Mucosa of rectum (tissue), 2 donors: ENCODE data around the gene CTNNB1.
A peak's percentile ranks its signal among the peaks of the same experiment; 100 is the strongest.

Experiments
- H3K27ac ChIP-seq, 2 donors: one replicate each; pipeline ENCODE4 v1.7.0; 2013; ENCODE audit warnings: inconsistent platforms in 2 of 2, low read depth in 2 of 2, low read length in 2 of 2
- H3K27me3 ChIP-seq, 2 donors: one replicate each; pipeline ENCODE4 v1.7.0; 2013; ENCODE audit warnings: low read length in 2 of 2; ENCODE audit not compliant: control insufficient read depth in 2 of 2, insufficient read depth in 2 of 2
- H3K36me3 ChIP-seq, 2 donors: one replicate each; pipeline ENCODE4 v1.7.0; 2013; ENCODE audit warnings: low read length in 2 of 2; ENCODE audit not compliant: control insufficient read depth in 2 of 2, insufficient read depth in 2 of 2
- H3K4me1 ChIP-seq, 2 donors: one replicate each; pipeline ENCODE4 v1.7.0; 2013; ENCODE audit warnings: low read length in 2 of 2, mild to moderate bottlenecking in 1 of 2; ENCODE audit not compliant: control insufficient read depth in 2 of 2, insufficient read depth in 2 of 2
- H3K4me3 ChIP-seq, 2 donors: one replicate each; pipeline ENCODE4 v1.7.0; 2013; ENCODE audit warnings: low read length in 2 of 2
- H3K9ac ChIP-seq, 2 donors: one replicate each; pipeline ENCODE4 v1.7.0; 2013; ENCODE audit warnings: low read length in 2 of 2, low read depth in 1 of 2, mild to moderate bottlenecking in 1 of 2
- H3K9me3 ChIP-seq, 2 donors: one replicate each; pipeline ENCODE4 v1.7.0; 2013; ENCODE audit warnings: low read length in 2 of 2; ENCODE audit not compliant: control insufficient read depth in 2 of 2
- donor health status: healthy.
- donor health status: Normal muscosa, but diverticular disease.

CTNNB1 gene

DNA sequence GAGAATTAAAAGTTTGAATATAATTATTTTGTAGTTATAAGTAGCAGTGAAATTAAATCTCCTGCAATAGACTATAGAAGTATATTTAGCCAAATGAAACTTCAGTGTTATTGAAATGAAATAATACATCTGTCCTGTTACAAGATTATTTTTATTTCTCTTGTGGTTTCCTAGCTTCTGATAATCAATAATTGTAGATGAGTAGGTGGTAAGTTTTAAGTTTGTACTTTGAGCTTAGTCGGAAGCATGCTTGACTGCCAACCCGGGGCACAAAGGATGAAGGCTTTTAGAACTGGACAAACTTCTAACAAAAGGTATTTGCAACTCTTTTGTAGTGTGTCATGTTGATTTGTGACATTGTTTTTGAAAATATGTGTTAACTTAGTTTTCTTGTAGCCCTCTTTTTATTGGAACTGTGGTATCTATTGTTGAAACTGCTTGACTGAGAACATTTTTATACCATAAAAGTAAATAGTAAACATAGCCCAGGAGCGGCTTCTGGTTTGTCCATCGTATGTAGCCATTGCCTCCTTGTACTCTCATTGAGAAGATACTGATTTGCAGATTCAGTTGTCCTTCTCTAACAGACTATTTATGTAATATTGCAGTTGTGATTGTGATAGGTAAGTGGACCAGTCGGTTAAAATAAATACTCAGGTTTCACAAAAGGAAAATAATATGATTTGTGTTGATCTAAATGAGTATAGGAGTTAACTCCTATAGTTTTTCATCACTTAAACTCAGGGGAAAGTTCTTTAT, 2.9 kb downstream of the CTNNB1 start:
- Histone ChIP-seq H3K36me3 (no peaks in the 10 kb centered on the region), H3K9ac (peak overlapping the region in 1 of 2 donors; percentile 73), H3K27me3 (no peaks in the 10 kb centered on the region), H3K4me1 (peaks cover 21 to 27% of the 10 kb centered on the region in 2 donors), H3K9me3 (no peaks in the 10 kb centered on the region), H3K27ac (no peak overlapping the region), H3K4me3 (peak overlapping the region; percentile 97 to 99)

DNA sequence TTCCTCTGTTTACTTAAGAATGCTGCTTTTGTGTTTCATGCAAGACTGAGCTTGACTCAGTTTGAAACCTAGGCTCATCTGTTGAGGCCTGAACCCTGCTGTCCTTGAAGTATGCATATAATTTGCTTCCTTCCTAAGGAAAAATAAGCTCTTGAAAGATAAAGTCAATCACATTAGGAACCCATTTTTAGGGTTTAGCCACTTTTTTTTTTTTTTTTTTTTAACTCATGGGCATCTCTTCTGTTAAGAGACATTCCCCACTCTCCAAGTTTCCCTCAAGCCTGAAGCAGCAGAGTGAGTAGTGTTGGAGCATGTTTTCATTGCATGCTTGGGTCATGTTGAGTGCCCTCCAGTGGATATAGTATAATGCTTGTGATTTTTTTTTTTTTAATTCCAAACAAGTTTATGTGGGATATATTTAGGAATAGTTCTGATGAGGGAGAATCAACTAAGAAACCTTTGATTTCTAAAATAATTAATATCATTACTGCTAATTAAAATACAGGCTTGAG, 3.6 kb downstream of the CTNNB1 start:
- no peaks in the 10 kb centered on the region for H3K9me3 ChIP-seq
- peaks cover 21 to 31% of the 10 kb centered on the region in 2 donors for H3K4me1 ChIP-seq
- H3K4me3 ChIP-seq = peak overlapping the region in 1 of 2 donors; percentile 97
- H3K27me3 ChIP-seq = no peaks in the 10 kb centered on the region
- H3K36me3 ChIP-seq = no peaks in the 10 kb centered on the region
- H3K9ac ChIP-seq = peak overlapping the region in 1 of 2 donors; percentile 20
- no peak overlapping the region for H3K27ac ChIP-seq

DNA sequence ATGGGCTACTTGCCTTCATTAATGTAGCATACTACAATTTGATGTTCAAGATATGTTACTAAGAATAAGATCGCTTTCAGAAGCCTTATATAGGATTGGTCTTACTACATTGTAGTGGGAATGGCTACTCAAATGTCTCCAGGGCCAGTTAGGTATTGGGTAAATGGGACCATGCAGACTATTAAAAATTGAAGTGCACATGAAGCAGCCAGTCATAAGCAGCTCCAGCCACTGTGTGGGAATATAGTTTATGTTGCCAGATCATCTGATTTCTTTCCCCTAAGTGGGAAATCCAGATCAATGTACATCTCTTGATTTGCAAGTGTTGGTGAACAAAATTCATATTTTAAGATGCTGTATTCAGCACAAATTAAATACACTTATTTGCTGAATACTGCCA, 5.1 kb downstream of the CTNNB1 start:
- no peaks in the 10 kb centered on the region for H3K36me3 ChIP-seq
- H3K27me3 ChIP-seq = no peaks in the 10 kb centered on the region
- no peaks in the 10 kb centered on the region for H3K9me3 ChIP-seq
- peaks cover 18 to 31% of the 10 kb centered on the region in 2 donors for H3K4me1 ChIP-seq
- H3K9ac ChIP-seq = no peak overlapping the region
- peak overlapping the region in 1 of 2 donors; percentile 13 for H3K4me3 ChIP-seq
- H3K27ac ChIP-seq = no peak overlapping the region

DNA sequence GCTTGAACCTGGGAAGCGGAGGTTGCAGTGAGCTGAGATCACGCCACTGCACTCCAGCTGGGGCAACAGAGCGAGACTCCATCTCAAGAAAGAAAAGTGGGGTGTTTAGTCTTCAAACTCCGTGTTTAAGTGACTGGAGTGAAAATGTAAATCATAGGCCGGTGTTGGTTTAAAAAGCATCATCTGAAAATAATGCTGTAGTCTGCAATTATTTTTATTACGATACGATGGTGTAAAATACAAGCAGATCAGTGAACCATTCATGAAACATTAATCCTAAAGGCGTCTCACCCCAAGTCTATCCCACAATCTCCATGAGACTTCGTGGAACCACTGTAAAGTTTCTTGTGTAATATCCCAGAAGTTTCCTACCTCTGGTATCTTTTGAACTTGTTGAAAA, 6.3 kb downstream of the CTNNB1 start:
- Histone ChIP-seq H3K9me3 (no peaks in the 10 kb centered on the region), H3K27me3 (no peaks in the 10 kb centered on the region), H3K4me3 (no peak overlapping the region), H3K27ac (no peak overlapping the region), H3K4me1 (peaks cover 18 to 31% of the 10 kb centered on the region in 2 donors), H3K36me3 (no peaks in the 10 kb centered on the region), H3K9ac (no peak overlapping the region)

DNA sequence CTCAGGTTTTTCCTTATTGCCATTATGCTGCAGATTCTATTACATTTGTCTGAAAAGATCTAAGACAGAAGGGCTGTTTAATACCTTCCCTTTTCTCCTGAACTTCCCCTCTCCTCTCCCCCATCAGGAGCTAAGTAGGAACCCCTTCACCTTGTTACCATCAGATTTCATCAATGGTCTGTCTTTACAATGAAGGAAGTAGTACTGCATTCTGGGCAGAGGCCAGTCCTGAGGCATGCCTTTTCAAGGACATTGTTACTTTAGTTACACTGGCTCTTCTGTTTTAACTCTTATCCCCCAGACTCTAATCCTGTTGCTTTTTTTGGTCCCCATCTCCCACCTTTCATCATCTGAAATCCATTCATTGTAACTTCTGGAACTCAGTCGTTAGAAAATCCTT, 8.1 kb downstream of the CTNNB1 start:
- no peaks in the 10 kb centered on the region for H3K27me3 ChIP-seq
- no peak overlapping the region for H3K27ac ChIP-seq
- no peak overlapping the region for H3K9ac ChIP-seq
- H3K36me3 ChIP-seq = no peaks in the 10 kb centered on the region
- H3K9me3 ChIP-seq = no peaks in the 10 kb centered on the region
- H3K4me3 ChIP-seq = no peak overlapping the region
- H3K4me1 ChIP-seq = peaks cover 9 to 17% of the 10 kb centered on the region in 2 donors

DNA sequence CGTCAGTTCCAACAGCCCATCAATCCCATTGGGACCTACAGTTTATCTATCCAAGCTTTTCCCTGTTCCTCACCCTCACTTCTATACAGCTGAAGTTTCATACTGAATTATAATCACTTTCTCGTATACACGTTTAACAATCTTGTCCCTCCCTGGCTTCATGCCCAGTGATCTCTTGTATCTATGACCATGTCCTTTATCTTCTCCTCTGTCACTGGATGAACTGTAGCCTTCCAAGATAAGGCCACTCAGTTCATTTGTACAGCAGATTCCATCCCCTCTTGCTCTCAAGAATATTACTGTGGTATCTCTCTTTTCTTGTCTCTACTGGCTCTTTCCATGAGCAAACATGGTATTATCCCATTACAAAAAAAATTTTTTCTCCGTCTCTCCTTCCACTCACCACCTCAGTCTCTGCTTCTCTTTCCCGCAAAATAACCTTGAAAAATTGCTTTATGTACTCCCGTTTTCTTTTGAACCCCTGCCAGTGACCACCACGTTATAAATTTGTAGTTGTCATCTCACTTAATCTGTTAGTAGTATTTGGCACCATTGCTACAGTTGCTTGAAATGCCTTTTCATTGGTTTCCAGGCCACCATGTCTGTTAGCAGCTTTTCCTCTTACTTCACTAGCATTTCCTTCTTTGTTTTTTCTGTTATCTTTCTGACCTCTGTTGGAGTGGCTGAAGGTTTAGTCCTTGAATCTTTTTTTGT, 9.4 kb downstream of the CTNNB1 start:
- Histone ChIP-seq H3K27me3 (no peaks in the 10 kb centered on the region), H3K27ac (no peak overlapping the region), H3K9me3 (no peaks in the 10 kb centered on the region), H3K36me3 (no peaks in the 10 kb centered on the region), H3K4me3 (no peak overlapping the region), H3K9ac (no peak overlapping the region), H3K4me1 (peaks cover 5 to 8% of the 10 kb centered on the region in 2 donors)

DNA sequence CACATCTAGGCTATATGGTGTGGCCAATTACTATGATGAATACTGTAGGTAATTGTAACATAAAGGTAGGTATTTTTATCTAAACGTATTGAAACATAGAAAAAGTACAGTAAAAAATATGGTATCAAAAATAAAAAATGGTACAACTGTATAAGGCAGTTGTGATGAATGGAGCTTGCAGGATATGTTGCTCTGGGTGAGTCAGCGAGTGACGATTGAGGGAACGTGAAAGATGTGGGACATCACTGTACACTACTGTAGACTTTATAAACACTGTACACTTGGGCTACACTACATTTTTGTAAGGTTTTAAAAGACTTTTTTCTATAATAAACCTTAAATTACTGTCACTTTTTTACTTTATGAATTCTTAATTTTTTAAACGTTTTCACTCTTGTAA, 10.3 kb downstream of the CTNNB1 start:
- no peaks in the 10 kb centered on the region for H3K27me3 ChIP-seq
- H3K9ac ChIP-seq = no peak overlapping the region
- H3K9me3 ChIP-seq = no peaks in the 10 kb centered on the region
- H3K4me3 ChIP-seq = no peak overlapping the region
- no peak overlapping the region for H3K27ac ChIP-seq
- H3K36me3 ChIP-seq = no peaks in the 10 kb centered on the region
- H3K4me1 ChIP-seq = peaks cover 0 to 12% of the 10 kb centered on the region in 2 donors

DNA sequence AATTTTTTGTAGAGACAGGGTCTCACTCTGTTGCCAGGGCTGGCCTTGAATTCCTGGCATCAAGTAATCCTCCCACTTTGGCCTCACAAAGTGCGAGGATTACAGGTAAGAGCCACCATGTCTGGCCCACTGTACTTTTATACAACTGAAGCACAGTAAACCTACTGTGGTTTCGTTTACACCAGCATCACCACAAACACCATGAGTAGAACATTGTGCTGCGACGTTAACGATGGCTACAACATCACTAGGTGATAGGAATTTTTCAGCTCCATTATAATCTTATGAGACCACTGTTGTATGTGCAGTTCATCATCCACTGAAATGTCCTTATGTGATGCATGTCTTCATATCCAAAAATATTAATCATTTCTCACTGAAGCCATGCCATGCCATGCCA, 11.7 kb downstream of the CTNNB1 start:
- Histone ChIP-seq H3K27me3 (no peaks in the 10 kb centered on the region), H3K4me1 (peaks cover 0 to 9% of the 10 kb centered on the region in 2 donors), H3K27ac (no peak overlapping the region), H3K36me3 (no peaks in the 10 kb centered on the region), H3K4me3 (no peak overlapping the region), H3K9ac (no peak overlapping the region), H3K9me3 (no peaks in the 10 kb centered on the region)

DNA sequence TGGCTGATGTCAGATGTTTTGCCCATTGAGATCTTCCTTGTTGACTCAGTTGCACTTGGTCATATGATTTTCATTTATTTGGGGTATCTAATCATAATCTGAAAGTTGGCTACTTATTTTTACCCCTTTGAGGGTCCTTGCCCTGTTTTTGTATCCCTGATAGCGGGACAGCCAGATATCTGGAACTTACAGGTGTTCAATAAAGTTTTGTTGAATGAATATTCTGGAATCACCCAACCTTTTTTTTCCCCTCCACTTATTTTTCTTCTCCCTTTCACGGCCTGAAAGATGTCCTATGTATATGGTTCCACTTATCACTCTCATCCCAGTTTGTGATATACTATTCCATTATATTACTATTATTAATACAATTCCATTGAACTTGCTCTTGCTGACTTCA, 12.8 kb downstream of the CTNNB1 start:
- Histone ChIP-seq H3K9ac (no peak overlapping the region), H3K36me3 (no peaks in the 10 kb centered on the region), H3K4me3 (no peak overlapping the region), H3K27ac (no peak overlapping the region), H3K27me3 (no peaks in the 10 kb centered on the region), H3K9me3 (no peaks in the 10 kb centered on the region), H3K4me1 (peaks cover 3 to 12% of the 10 kb centered on the region in 2 donors)

DNA sequence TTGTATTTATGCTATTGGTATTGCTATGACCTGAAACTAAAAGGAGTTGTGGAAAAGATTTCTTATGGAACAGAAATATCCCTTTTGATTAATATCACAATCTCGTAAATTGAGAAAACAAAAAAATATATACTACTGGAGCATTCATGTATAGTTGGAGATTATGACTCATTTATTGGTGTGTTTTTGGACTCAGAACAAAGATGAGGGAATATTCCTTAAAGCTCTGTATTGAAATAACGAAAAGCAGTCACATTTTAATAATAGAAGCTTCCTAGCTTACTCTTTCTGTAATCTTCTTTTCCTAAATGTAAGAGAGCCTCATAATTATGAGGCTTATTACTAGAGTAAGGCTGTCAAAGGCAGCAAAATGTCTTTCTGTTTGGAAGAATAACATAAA, 14.3 kb downstream of the CTNNB1 start:
- no peak overlapping the region for H3K27ac ChIP-seq
- H3K27me3 ChIP-seq = no peaks in the 10 kb centered on the region
- H3K9me3 ChIP-seq = no peaks in the 10 kb centered on the region
- H3K36me3 ChIP-seq = no peaks in the 10 kb centered on the region
- no peak overlapping the region for H3K4me3 ChIP-seq
- no peak overlapping the region for H3K9ac ChIP-seq
- peaks cover 3 to 7% of the 10 kb centered on the region in 2 donors for H3K4me1 ChIP-seq
